Endometrial microvascular endothelial cells (primary cell): Measurements from ENCODE around the gene SH2D5. TPM values are rescaled to one million over a fixed set of nuclear protein-coding genes. Genes with fewer than 3 reads are reported as not detected.

Experiments used
- in situ Hi-C: cut with HindIII; loops from 2 replicates; pipeline ENCODE4 v1.10.0; 2017; ENCODE audit warnings: low sequenced_read_pairs, low pct_unique_long_range_greater_than_20kb; ENCODE audit errors: inconsistent ontology term
- total RNA-seq: library from RNA; depleted of rRNA; stranded (reverse); fragments of >200 nt; gene quantifications from one replicate; pipeline ENCODE4 v1.2.3, GENCODE V29; 2015; ENCODE audit errors: inconsistent ontology term

The SH2D5 gene
- total RNA-seq, 1 donor from 2014 or later: 1.5 TPM

DNA sequence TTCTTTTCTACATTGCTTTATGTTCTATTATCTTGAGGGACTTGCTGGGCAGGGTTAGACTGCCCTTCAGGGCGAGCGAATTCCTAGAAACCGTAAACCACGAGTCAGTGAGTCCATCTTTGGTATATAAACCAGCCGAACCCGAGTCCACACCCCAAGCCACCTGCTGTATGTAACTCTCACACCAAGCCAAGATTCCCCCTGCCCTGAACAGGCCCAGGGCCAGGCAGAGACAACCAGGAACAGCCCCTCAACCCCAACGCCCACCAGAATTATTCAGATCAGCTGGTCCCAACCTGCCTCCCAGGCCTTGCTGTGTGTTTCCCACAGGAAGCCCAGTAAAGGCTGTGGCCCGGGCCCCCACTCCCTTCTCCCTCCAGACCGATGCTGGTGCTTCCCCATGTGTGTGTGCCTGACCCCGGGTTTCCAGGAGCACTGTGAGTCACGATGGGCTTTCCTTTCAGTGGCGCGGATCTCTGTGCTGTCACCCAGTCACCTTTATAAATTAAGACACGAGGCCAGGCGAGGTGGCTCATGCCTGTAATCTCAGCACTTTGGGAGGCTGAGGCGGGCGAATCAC lies 31.8 kb downstream of the SH2D5 start:
- in situ Hi-C loops: no loop called here

DNA sequence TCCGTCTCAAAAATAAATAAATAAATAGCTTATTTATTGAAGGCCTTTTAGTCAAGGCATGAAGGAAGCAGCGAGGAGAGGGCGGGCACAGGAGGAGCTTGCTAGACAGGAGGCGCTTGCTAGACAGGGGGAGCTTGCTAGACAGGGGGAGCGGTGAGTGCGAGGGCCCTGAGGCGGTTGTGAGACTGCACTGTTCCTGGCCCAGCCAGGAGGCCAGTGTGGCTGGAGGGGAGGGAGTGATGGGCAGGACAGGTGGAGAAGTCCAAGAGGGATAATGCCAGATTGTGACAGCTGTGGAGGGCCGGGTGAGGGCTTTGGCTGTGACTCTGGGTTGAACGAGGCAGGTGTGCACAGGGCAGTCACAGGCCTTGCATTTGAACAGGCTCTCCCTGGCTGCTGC lies 32.9 kb downstream of the SH2D5 start:
- in situ Hi-C loops: no loop called here

DNA sequence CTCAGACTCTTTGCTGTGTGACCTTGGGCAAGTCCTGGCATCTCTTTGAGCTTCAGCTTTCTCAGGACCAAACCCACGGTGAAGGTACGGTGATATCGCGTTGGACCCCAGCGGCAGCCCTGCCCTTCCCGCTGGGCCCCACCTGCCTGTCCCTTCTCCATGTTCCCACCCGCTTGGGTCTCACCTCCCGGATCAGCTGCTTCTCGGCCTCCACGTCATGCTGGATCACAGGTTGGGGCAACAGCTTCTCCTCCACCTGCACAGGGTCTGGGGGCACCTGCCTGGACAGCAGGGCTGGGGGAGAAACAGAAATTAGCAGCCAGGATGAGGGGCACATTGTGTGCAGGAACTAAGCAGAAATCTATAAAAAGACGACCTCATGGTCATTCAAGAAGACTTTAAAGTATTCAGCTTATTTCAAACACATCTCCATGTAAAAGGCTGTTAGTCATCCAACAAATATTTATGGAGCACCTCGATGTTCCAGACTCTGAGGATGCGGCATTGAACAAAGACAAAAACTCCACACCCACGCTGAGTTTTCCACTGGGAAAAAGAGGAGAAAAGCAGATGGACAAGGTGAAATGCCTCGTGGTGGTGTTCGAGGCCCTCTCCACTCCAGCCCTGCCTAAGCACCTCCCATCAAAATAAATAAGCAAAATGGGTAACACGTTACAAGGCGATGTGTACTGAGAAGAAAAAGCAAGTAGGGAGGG lies 34.1 kb downstream of the SH2D5 start:
- in situ Hi-C loops: no loop called here

DNA sequence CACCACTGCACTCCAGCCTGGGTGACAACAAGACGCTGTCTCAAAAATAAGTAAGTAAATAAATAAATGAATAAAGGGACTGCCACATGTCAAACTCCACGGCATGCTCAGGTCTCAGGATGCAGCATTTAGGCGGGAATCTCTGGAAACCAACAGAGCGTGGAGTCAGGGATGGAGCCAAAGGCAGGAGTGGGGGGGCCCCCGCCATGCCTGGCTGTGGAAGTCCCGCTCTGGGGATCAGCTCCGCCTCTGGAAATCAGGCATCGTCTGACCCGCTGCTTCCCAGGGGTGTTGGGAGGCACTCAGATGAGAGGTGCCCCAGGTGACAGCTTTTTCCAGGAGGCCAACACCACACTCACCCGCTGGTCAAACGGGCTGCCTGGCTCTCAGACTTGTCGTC lies 34.9 kb downstream of the SH2D5 start:
- in situ Hi-C loops: no loop called here

DNA sequence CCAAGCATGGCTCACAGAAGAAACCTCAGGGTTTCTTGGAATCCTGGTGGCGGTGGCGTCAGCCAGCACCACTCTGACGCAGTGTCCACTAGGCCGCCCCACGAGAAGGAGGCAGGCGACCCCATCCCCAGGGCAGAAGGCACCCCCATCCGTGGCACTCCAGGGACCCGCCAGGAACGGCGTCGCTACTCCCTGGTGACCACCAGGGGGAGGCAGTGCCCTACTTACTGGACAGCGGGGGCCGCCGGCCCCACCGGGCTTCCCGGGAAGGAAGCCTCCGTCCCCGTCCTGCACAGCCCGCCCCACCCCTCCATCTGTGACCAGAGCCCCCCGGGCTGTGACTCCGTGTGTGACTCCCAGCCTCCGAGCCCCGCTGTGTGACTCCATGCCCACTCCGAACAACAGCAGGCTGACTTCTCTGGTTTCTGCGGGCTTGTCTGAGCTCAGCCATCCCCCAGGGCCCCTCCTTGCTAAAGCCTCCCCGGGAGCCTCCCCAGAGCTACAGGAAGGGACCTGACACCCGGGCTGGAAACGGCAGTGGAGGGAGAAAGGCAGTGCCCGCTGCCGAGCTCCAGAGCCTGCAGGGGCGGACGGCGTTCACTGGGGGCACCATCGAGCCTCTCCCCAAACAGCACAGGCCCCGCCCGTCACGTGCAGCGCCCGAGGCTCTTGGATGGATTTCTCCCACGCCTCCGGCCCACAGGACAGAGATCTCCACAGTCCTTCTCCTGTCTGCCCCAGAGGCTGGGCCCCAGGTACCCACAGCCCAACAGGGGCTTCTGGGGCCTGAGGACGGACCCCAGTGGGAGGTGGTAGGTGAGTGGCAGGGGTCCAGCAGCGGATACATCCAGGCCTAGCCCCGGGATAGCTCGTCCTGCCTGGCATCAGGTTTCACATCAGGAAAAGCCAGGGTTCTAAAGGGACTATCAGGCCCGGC lies 35.8 kb downstream of the SH2D5 start:
- in situ Hi-C loops: no loop called here

DNA sequence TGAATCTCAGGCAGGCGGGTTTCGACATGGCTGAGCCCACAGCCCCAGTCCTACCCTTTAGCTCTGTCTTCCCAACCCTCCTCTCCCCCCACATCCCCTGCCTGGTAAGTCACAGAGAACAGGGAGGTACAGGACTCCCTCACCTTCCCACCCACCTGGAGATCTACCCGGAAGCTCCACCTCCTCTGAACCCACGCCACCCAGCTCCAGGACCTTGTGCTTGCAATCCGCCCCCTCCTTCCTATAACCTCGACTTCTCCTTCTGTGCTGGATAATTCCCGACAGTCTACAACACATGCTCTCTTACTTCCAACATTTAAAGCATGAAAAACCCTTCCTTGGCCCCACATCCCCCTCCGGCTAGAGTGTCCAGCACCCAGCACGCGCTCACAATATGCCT lies 37.0 kb downstream of the SH2D5 start:
- in situ Hi-C loops: no loop called here

DNA sequence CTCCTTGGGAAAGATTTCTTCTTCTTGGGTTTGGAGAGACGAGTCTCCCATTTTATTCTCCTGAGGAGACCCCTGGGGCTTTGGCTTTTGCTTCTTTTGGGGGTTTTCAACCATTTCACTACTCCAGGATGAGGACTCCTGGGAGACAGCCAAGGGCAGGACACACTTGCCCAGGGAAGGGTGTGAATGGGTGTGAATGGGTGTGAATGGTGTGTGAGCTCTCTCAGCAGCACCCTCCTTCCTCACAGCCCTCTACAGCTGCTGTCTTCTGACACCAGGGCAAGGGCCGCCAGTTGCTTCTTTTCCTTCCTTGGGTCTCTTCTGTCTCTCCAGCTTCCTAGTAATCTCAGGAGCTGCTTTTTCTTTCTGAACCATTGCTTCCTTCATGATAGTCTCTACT lies 38.9 kb downstream of the SH2D5 start:
- in situ Hi-C loops: no loop called here

DNA sequence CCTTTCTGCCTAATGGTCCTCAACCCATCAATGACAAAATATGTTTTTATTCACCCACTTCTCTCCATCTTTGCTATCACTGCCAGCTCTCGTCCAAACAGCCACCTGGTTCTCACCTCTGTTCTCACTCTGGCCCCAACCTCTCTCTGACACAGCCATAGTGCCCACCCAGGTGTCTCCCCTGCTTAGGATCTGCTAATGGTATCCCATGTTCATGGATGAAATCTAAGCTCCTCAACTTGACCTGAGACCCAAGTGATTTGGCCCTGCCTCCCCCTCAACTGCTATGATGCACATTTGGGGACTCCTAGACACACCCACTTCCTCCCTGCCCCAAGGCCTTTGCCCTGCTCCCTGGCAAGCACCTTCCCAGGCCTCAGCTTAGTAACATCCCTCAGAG lies 40.6 kb downstream of the SH2D5 start:
- in situ Hi-C loops: no loop called here

DNA sequence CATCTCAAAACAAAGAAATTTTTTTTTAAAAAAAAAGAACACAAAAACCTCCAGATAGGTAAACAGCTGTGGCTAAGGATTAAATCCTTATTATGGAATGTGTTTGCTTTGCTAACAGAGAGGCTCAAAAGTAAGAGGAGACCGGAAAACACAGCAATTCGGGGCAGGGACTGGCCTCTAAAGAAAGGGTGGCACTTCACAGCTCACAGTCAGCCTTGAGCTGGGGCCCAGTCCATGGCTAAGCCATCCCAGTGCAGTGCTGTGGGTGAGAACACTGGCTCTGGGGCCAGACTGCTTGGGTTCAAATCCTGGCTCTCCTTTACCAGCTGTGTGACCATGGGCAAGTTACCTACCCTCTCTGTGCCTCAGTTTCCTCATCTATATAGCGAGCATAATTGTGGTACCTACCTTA lies 42.9 kb downstream of the SH2D5 start:
- in situ Hi-C loops: no loop called here

DNA sequence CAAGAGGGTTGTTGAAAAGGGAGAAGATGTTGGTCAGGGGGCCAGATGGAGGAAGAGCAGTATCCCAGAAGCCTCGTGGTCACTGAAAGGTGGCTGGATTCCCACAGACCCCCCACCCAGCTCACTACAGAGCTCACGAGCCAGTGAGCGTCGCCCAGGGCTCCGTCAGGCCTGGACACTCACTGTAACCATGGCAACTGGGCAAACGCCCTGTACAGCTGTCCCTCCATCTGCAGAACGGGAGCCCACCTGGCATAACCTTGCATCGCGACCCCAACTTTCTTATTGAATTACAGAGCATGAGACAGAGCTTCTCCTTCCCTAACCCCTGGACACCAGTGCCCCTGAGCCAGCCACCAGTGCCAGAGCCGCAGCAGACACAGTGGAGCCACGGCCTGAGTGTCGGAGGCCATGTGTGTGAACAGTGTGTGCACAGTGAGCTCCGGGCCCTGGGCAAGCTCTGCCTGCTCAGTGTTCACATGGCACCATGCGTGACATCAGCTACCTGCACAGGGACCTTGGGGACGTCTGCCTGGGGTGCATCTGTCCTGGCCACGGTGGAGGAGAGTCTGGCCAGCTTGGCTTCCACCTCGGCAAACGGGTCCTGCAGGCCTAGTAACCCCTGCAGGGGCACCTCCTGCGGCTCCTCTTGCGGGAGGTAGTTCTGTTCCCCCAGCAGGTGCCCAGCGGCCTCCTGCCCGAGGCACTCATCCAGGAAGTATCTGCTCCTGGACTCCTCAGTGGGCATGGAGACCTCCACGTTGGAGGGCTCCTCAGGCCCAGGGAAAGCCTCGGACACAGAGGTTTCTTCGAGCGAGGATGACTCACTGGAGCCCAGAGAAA lies 45.4 kb downstream of the SH2D5 start:
- in situ Hi-C loops: no loop called here

DNA sequence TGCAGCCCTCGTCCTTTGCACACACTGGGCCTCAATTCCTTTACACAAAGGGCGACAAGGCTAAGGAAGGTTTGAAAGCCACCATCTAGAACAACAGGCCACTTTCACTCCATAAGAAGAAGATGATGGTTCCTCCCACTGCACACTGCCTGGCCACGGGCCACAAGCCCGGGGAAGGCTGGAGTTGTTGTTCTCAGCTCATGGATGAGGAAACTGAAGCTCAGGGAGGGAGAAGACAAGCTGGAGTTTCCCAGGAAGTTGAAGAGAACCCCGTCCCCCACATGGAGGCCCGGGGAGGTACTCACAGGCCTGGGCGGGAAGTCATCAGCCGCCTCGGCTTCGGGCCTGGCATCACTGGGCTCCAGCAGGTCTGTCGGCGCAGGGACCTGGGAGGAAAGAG lies 46.8 kb downstream of the SH2D5 start:
- in situ Hi-C loops: no loop called here

DNA sequence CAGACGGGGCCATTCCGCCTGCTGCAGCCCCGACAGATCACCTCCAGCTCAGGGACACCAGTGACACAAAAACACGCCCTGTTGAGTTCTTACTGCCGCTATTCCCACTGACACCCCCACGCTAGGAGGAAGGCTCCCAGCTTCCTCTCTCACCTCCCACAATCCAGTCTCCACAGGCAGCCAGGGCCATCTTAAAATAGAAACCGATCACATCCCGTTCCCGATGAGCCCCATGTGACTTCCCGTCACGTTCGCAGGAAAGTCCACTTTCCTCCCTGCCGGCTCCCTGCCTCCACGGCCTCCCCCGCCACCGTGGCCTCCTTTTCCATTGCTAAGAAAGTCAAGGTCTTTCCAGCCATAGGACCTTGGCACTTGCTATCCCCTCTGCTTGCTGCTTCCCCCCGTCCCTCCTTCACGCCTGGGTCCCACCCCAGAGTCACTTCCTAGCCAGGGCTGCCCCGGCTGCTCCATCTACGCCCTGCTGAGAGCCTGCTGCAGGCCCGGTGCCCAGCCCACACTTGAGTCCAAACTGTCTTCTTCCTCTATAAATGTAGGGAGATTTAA lies 47.3 kb downstream of the SH2D5 start:
- in situ Hi-C loops: no loop called here

DNA sequence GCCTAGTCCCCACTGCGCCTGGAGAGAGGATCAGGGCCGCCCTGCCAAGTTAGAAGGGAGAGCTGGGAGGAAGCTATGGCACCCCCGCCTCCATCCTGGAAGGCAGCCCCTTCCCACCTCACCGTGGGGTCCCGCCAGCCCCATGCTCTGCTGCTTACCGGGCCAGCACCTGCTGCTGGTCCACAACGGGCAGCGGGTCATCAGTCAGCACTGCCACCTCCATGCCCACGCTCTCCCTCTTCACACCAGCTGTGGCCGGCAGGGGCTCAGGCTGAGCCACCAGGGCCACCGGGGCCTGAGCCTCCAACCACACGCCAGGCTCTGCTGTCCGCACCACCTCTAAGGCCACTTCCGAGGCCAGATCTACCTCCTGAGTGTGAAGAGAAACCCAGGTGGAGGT lies 47.9 kb downstream of the SH2D5 start:
- in situ Hi-C loops: no loop called here

DNA sequence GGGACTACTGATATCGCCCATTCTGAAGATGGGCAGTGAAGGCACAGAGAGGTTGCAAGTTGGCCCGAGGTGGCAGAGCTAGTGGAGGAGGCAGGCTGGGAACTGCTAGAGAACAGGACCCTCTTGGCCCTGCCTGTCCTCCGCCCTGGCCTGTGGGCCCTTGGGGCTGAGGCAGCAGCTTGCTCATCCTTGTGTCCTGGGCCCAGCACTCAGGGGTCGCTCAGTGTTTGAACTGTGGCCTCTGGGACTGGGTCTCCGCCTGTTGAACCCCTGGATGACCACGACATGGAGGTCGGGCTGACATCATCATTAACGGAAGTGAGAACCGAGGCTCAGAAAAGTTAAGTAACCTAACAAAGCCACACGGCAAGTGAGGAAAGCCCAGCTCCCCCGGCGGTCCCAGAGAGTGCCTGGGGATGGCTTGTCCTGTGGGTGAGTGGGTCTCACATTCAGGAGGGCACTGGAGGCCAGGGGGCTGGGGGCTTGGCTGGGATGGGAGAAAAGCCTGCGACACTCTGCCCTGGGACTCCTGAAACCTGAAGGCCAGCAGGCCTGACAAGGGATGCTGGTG lies 48.4 kb downstream of the SH2D5 start:
- in situ Hi-C loops: no loop called here

DNA sequence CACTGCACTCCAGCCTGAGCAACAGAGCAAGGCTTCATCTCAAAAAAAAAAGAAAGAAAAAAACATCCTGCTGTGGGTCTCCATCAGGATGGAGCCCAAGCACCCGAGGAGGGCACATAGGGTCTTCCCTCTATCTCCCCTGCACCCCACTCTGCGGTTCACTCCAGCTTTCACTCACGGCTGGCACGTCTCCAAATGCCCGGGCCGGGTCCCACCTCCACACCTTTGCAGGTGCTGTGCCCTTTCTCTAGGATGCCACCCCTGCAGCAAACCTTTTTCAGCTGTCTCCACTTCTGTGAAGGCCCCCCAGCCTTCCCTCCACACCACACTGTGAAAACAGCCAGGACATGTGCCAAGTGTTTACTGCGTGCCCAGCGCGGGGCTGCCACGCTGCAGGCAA lies 48.9 kb downstream of the SH2D5 start:
- in situ Hi-C loops: no loop called here

DNA sequence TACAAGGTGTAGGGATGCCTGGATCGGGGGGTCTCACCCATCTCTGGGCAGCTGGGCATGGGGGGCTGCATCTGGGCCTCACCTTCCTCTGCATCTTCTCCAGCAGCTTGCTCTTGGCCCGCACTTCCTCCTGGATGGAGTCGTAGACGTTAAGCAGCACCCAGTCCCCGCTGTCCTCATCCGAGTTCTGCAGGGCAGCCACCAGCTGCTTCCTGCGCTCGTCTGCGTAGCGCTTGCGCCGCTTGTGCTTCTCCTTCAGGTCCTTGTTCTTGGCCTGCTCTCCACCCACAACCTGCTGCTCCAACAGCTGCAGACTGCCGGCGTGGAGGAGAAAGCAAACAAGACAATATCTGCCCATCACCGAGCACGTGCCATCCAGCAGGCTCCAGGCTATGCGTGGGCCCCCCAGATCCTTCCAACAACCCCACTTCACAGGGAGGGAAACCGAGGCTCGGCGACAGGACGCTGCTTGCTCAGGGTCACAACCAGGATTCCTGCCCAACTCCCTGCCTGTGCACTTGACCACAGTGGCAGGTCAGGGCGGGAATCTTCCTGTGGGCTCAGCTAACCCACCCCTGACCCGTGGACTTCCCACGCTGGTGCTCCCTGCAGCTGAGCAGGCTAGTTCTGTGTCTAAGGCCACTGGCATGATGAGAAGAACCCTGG lies 49.8 kb downstream of the SH2D5 start:
- in situ Hi-C loops: no loop called here

DNA sequence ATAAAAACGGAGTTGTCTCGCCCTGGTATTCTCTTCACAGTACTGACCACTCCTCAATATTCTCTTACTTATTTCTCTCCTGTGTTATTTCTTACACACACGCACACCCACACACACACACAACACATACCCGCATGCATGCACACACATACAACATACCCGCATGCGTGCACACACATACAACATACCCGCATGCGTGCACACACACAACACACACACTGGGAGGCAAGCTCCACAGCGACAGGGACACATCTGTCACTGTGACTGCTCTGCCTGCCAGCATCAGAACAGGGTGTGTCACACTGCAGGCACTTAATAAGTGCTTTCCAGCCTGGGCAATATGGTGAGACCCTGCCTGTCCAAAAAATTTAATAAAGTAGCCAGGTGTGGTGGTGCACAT lies 50.5 kb downstream of the SH2D5 start:
- in situ Hi-C loops: no loop called here

DNA sequence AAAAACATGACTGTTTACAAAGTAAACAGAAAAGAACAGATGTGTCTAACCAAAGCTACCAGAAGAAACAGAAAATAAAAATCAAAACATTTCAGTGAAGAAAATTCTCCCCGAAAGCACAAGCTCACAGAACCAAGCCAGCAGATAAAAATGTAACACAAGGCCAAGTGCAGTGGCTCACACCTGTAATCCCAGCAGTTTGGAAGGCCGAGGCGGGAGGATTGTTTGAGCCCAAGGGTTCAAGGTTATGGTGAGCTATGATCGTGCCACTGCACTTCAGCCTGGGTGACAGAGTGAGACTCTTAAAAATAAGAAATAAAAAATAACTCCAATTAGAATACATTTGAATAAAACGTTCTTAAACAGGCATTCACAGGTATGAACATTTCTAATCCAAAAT lies 52.2 kb downstream of the SH2D5 start:
- in situ Hi-C loops: no loop called here
